HG02852 (cell line): ENCODE data around the gene LPAR4.
"Not testable (repeated sequence)": the region's sequence is repeated elsewhere in the genome, so short reads cannot be mapped to it uniquely, and the experiment has no call there.

Experiments used
- ATAC-seq: cut with Tn5 transposase; IDR thresholded peaks from one replicate; pipeline ENCODE4 v1.9.1; 2021; ENCODE audit warnings: mild to moderate bottlenecking, moderate library complexity; ENCODE audit not compliant: unreplicated experiment

Gene LPAR4, protein sequence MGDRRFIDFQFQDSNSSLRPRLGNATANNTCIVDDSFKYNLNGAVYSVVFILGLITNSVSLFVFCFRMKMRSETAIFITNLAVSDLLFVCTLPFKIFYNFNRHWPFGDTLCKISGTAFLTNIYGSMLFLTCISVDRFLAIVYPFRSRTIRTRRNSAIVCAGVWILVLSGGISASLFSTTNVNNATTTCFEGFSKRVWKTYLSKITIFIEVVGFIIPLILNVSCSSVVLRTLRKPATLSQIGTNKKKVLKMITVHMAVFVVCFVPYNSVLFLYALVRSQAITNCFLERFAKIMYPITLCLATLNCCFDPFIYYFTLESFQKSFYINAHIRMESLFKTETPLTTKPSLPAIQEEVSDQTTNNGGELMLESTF

DNA sequence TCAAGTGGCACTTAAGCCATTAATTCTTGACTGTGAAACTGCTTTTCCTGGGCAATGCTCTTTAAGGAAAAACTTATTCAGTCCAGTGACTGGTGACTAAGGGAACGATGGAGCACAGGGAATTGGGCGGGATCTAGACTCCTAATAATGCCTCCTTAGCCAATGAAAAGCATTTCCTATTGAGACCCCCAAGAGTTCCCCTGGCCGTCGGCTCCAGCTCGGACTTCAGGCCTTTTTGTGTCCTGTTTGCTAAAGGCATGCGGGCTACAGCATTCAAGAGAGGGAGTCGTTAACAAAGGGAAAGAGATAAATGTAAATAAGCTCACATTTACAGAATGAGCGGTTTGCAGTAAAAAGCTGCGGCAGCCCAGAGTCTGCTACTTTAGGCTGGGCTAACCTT lies at the start of gene LPAR4:
Gene LPAR4, plus strand, starts transcription at position 232 of the 400 bp plus-strand sequence. CDS start 7,150 bp downstream, outside the sequence.
- no peak for ATAC-seq

DNA sequence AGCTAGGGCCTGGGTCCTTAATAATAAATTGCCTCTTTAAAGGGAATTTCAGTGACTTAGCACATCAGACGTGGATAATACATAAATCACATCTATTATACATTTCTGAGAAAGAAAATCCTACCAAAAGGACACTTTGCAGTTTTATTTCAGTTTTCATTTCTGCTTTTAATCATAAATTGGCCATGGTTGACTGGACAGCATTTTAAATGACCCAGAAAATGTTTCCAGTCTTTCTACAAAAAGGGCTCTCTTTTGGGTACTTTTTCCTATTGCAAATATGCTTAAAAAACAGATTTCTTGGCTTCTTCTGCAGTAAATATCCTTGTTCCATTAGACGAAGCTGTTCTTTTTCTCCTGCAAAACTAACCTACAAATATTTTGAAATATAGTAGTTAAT lies 41.4 kb upstream of the LPAR4 start:
- ATAC-seq = no peak

DNA sequence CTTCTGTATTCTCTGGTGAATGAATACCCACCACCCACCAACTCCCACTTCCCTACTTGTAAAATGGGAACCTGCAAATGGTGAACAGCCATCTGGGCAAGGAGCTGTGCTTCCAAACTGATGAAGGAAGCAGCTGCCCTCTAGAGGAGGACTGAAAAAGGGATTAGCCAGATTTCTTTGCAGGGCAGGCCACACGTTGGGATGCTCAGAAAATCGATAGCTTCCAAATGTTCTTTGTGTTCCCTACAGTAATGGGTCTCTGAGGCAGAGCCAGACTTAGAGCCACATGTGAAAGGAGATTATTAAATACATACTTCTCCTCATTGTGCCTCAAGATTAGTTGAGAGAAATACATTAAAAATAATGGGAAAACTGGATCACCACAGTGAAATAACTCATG lies 39.3 kb upstream of the LPAR4 start:
- no peak for ATAC-seq

DNA sequence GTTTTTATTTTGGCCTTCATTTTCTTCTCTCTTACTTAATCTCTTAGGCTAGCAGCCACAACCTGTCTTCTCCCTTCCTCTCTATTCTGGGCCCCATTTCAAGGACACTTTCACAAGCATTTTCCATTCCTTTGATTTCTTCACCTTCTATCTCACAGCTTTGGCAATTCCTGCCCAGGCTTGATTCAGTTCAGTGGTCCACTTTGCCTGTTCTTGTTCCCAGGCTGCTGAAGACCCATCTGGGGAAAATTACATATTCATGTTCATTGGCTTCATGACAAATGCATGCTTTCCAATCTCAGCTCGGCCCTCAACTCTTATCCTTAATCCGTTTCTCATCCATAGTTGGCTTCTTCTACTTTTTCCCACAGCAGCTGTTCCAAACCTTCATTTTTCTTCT lies 38.7 kb upstream of the LPAR4 start:
- no peak for ATAC-seq

DNA sequence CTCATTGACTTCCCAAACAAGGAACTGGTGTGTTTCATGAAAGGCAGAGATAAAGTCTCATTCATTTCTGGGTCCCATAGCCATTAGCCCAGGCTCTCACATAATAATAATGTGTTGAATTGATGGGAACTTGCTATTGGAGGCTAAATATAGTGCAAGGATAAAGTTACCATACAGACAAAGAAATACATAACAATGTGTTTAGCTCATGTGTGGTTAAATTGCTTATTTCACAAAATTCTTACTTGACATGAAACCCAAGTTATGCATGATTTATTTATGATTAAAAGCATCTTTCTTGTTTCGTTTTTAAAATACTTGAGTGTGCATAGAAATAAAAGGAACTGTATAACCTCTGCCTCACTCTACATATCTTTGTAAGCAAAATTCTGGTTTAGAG lies 37.3 kb upstream of the LPAR4 start:
- ATAC-seq = no peak

DNA sequence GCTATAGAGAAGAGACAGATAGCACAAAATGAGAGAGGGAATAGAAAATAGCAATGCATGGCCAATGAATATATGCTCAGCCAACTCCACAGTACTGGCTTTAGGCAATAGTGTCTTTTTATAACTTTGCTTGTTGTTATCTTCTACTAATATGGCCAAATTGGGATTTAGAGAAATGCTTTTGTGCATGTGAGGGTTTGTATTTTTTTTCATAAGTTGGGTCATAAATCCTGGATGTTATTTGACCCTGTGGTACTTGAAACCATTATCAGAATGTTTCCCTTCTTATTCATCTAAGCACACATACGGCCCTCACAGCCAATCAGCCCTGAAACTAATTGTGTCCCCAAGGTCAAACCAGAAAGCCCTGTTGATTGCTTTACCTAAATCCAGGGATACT lies 35.2 kb upstream of the LPAR4 start:
- ATAC-seq = no peak

DNA sequence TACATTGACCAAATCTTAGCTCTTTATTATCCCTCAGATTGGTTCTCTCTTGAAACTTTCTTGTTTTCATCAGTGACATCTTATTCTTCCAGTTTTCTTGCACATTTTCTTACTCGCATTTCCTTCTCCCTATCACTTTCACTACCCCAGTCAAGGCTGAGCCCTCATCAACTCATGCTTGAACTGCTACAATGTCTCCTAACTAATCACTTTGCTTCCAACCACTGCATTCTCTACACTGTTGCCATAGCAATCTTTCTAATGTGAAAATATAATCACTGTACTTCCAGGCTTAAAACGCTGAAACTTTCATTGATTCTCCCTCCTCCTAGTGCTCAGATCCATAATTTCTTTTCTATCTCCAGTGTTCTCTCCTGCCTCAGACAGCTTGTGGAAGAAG lies 22.2 kb upstream of the LPAR4 start:
- ATAC-seq = no peak

DNA sequence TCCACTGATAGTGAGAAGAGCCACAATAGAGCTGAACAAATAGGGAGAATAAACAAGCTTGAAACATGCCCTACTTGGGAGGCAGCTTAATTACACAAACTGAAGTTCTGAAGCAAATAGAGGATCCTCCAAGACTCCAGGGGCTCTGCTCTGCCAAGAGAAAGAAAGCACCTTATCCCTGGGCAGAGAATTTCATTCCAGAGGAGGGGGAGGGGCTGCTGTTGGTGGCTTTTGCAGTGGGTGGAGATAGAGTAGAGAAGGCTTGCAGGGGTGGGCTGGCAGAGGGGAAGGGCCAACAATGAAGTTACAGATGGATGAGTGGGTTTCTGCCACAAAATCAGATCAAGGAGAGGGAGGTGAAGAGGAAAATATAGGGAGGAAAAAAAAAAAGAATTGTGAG lies 1.0 kb upstream of the LPAR4 start:
- no peak for ATAC-seq

DNA sequence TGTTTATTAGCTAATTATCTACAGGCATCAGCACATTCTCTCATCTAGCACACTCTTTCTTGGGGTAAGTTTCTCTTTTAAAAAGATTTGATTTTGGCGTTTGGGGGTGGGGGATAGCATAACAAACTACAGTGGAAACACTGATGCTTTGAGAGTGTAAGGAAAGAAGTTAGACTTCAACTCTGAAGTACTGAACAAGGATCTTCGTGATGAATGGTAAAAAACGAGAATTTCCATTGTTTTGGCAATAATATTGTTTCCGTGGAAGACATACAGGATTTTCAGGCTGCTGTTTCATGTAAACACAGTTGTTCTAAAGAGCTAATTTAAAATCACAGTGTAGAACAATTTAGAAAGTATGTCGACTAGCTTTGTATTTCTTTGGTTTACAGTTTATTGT lies 451 bp downstream of the LPAR4 start:
- no peak for ATAC-seq

DNA sequence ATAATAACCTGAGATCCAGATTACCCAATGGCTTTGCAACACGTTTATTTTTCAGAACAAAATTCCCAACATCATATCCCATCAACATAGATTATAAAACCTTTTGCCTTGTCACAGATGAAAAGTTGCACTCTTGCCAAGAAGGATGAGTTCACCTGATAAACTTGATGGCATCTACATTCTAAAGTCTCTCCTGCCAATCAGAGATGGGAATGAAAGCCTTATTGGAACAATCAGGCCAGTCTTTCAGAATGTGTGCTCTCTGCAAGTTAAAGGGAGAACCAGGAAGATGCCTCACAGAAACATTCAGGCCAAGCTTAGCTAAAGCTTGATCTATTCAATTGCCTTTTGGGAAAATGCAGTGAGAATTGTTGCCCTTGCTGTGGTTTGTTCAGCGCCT lies 1.3 kb downstream of the LPAR4 start:
- ATAC-seq = no peak

DNA sequence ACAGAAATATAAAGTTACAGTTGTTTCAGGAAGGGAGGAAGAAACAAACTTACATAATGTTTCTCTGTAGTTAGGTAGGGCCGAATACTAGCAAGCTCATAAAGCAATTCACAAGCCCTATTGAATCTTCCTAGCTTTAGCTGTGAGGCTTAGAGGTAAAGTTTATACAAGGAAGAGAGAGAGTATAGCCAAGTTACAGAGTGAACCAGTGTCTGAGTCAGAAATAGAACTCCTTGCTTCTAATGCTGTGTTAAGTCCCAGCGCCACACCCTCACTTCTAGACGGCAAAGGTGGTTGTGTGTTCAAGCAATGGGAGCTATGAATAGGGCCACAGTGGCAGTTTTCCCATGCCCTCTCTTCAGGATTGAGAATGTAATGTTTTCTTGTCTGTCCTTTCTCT lies 6.1 kb downstream of the LPAR4 start:
- ATAC-seq = no peak

DNA sequence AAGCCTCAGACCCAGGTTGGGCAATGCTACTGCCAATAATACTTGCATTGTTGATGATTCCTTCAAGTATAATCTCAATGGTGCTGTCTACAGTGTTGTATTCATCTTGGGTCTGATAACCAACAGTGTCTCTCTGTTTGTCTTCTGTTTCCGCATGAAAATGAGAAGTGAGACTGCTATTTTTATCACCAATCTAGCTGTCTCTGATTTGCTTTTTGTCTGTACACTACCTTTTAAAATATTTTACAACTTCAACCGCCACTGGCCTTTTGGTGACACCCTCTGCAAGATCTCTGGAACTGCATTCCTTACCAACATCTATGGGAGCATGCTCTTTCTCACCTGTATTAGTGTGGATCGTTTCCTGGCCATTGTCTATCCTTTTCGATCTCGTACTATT lies 7.4 kb downstream of the LPAR4 start:
- ATAC-seq = peak; percentile 95

DNA sequence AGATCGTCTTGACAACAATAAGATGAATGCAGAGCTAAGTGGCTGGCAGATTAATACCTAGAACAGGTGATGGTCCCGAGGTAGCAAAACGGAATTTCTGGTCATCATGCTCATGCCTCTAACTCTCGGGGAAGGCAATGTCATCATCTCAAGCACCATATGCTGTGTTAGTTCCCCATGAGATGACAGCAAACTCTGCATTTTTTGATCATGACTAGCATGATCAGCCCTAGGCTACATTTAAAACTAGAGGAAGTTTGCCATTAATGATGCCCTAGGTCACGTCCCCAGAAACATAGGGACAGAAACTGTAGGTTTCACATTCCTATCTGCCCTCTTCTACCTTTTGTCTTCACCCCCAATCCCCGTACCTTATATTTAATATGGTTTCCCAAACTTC lies 11.6 kb downstream of the LPAR4 start:
- no peak for ATAC-seq

DNA sequence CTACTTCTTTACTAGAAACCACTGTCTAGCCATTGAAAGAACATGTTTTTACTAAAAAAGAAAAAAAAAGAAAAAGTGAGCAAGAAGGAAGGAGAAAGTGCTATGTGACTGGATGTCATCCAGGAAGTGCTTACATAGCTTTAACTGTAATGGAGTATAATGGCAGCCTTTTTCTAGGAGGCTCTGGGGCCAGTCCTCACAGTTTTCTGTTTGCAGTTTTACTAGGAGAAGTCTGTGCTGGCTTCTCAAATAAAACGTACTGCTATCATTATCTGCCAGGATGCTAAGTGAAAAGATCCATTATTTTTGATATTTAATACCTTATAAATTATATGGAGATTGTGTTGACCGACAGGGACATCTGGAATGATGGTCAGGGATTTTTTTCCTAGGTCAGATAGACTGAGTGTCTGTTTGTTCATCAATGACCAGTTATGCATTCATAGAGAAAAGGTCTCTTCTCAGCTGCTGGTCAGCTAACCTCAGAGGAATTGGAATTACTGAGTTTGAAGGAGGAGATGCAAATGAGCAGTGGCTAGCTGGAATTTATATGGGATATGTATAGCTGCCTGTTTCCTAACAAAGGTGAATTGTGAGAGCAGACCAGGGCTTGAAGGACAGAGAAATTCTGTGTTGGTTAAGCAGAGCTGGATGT lies 21.7 kb downstream of the LPAR4 start:
- ATAC-seq = no peak

DNA sequence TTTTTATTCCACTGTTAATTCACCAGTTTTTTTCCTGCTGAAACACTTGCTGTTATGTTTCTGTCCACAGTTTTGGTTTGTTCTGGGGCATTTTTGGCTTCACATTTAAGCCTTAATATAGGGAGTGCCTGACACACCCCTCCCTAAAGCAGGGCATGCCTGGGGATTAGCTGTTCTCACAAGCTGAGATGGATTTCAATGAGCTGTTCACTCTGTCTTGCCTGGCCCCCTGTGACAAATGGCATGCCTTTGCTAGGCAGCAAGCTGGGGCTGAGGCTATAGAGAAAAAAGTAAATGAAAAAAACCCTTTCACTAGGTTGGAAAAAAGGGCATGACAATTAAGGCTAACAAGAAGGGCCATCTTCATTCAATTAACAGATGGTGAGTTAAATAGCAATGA lies 22.4 kb downstream of the LPAR4 start:
- no peak for ATAC-seq

DNA sequence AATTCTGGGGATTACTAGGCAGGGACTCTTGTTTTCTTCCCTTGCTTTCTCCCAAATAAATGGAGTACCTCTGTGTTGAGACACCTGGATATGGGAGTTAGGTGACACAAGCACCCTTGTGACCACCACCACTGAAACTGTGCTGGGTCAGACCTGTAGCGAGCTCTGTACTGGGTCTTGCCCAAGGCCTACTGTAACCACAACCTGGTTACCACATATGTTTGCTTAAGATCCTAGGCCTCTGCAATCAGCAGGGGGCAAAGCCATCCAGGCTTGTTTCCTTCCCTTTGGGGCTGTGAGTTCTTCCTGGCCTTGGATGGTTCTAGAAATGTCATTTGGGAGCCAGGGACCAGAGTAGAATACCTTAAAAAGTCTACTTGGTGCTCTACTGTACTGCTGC lies 49.4 kb downstream of the LPAR4 start:
- ATAC-seq = no peak

DNA sequence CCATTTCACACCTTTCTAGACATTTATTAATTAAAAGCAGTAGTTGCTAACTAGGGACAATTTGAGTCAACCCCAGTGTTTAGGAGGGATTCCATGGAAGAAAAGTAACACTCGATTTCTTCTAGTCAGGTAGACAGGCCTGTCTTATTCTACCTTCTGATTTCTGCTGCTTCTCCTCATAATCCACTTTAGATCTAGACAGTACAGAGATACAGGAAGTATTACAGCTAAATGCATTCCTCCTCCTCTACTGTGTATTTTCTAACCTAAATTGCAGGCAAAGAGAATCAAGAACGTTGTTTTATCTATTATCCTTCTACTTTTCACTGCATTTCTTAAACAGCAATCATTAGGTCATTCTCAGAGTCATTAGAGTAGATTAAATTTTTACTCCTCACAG lies 52.6 kb downstream of the LPAR4 start:
- no peak for ATAC-seq

DNA sequence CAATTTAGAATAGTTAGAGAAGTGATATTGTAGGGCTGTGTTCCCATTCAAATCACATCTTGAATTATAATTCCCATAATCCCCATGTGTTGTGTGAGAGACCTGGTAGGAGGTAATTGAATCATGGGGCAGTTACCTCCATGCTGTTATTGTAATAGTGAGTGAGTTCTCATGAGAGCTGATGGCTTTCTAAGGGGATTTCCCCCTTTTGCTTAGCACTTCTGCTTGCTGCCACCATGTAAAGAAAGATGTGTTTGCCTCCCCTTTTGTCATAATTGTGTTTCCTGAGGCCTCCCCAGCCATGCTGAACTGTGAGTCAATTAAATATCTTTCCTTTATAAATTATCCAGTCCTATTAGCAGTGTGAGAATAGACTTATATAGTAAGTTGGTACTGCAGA lies 53.2 kb downstream of the LPAR4 start:
- ATAC-seq = no peak

DNA sequence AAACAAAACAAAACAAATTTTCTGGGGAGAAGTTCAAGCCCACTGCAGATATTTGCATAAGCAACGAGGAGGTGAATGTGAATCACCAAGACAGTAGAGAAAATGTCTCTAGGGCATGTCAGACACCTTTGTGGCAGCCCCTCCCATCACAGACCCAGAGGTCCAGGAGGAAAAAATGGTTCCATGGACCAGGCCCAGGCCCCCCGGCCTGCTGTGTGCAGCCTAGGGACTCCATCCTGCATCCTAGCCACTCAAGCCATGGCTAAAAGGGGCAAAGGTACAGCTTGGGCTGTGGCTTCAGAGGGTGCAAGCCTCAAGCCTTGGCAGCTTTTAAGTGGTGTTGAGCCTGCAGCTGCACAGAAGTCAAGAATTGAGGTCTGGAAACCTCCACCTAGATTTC lies 54.0 kb downstream of the LPAR4 start:
- ATAC-seq = no peak

DNA sequence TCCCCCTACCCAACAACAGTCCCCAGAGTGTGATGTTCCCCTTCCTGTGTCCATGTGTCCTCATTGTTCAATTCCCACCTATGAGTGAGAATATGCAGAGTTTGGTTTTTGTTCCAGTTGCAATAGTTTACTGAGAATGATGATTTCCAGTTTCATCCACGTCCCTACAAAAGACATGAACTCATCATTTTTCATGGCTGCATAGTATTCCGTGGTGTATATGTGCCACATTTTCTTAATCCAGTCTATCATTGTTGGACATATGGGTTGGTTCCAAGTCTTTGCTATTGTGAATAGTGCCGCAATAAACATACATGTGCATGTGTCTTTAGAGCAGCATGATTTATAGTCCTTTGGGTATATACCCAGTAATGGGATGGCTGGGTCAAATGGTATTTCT lies 55.0 kb downstream of the LPAR4 start:
- ATAC-seq = not testable (repeated sequence)
